H1 (cell line): ENCODE results near the gene POM121C.
"Not testable (repeated sequence)": the region's sequence is repeated elsewhere in the genome, so short reads cannot be mapped to it uniquely, and the experiment has no call there.

ENCODE experiments used
- JUN ChIP-seq: IDR thresholded peaks from 2 replicates; pipeline ENCODE4 v1.6.1; 2011; ENCODE audit warnings: low read depth, mild to moderate bottlenecking, improper control_type of control experiment, low read length
- POLR2A ChIP-seq, 2 experiments: IDR thresholded peaks; 1 replicate in 1 of 2; 2 replicates in 1 of 2; pipeline ENCODE4 v1.6.1; 2011; ENCODE audit warnings: low read depth in 2 of 2, low read length in 2 of 2, mild to moderate bottlenecking in 2 of 2; ENCODE audit errors: control extremely low read depth in 1 of 2
- TF ChIP-seq, protein P1 (sequence below), 3 experiments: IDR thresholded peaks; 1 replicate in 2 of 3; 2 replicates in 1 of 3; pipeline versions ENCODE4 v1.5.1 to v1.6.1; 2011; ENCODE audit warnings: low read length in 3 of 3, mild to moderate bottlenecking in 3 of 3, inconsistent platforms in 2 of 3, low read depth in 1 of 3, moderate library complexity in 1 of 3; ENCODE audit not compliant: insufficient read depth in 1 of 3; ENCODE audit errors: control extremely low read depth in 1 of 3
- TF ChIP-seq, protein P2 (sequence below): IDR thresholded peaks from 2 replicates; pipeline ENCODE4 v1.6.1; 2012; ENCODE audit warnings: inconsistent platforms

DNA sequence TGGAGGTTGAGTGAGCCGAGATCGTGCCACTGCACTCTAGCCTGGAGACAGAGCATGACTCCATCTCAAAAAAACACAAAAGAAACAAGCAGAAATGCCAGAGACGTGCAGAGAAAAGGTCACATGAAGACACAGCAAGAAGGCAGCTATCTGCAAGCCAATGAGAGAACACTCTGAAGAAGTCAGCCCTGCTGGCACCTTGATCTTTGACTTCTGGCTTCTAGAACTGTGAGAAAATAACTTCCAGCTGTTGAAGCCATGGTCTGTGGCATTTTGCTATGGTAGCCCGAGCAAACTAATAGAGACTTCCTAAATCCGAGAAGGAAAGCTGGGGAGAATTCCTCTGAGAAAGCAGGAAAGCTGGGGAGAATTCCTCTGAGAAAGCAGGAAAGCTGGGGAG lies 36.2 kb downstream of the POM121C start:
- TF ChIP-seq, protein P1, sequence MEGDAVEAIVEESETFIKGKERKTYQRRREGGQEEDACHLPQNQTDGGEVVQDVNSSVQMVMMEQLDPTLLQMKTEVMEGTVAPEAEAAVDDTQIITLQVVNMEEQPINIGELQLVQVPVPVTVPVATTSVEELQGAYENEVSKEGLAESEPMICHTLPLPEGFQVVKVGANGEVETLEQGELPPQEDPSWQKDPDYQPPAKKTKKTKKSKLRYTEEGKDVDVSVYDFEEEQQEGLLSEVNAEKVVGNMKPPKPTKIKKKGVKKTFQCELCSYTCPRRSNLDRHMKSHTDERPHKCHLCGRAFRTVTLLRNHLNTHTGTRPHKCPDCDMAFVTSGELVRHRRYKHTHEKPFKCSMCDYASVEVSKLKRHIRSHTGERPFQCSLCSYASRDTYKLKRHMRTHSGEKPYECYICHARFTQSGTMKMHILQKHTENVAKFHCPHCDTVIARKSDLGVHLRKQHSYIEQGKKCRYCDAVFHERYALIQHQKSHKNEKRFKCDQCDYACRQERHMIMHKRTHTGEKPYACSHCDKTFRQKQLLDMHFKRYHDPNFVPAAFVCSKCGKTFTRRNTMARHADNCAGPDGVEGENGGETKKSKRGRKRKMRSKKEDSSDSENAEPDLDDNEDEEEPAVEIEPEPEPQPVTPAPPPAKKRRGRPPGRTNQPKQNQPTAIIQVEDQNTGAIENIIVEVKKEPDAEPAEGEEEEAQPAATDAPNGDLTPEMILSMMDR (IDR thresholded peaks at IDR 0.05; ENCODE audit: control extremely low read depth in 1 of 3, insufficient read depth in 1 of 3, low read depth in 1 of 3, low read length in 3 of 3), result not testable (repeated sequence)
- TF ChIP-seq, protein P2, sequence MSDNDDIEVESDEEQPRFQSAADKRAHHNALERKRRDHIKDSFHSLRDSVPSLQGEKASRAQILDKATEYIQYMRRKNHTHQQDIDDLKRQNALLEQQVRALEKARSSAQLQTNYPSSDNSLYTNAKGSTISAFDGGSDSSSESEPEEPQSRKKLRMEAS, result not testable (repeated sequence)
- TF ChIP-seq POLR2A (IDR thresholded peaks at IDR 0.05; ENCODE audit: control extremely low read depth in 1 of 2, low read depth in 2 of 2, low read length in 2 of 2); JUN: not testable (repeated sequence)
